HAP-1 (cell line): ENCODE measurements around the gene CLDN1.
"Not testable (repeated sequence)": the region's sequence is repeated elsewhere in the genome, so short reads cannot be mapped to it uniquely, and the experiment has no call there.

Experiments
- DNase-seq, 2 experiments: peaks; one replicate each; pipeline ENCODE4 v3.0.0-alpha.2; 2016 to 2020; ENCODE audit warnings: low spot score in 2 of 2
- H3K27me3 ChIP-seq: fragments of 250-450 bp; sonication (Bioruptor Pico); 2 replicates; pipeline ENCODE4 v1.5.1; 2020; ENCODE audit warnings: low read depth, mild to moderate bottlenecking, moderate library complexity
- H3K36me3 ChIP-seq: fragments of 250-450 bp; sonication (Bioruptor Pico); replicated peaks from 2 replicates; pipeline ENCODE4 v1.5.1; 2020; ENCODE audit warnings: mild to moderate bottlenecking
- H3K4me1 ChIP-seq: fragments of 250-450 bp; sonication (Bioruptor Pico); 2 replicates; pipeline ENCODE4 v1.5.1; 2020; ENCODE audit warnings: mild to moderate bottlenecking
- H3K4me3 ChIP-seq: fragments of 250-450 bp; sonication (Bioruptor Pico); 2 replicates; pipeline ENCODE4 v1.5.1; 2020; ENCODE audit warnings: mild to moderate bottlenecking, moderate library complexity
- H3K9me3 ChIP-seq: fragments of 250-450 bp; sonication (Bioruptor Pico); 2 replicates; pipeline ENCODE4 v1.5.1; 2020; ENCODE audit warnings: mild to moderate bottlenecking, moderate library complexity
- in situ Hi-C: fragments of 300-500 bp; cut with MboI; formaldehyde crosslinking; loops from 3 replicates; pipeline ENCODE4 v1.14.3; 2020; ENCODE audit warnings: low sequenced_read_pairs, inconsistent platforms, mixed read lengths

CLDN1 gene

GRCh38 chr3:190299969-190300368 is 22.3 kb downstream of the CLDN1 start:
- no peaks in the 10 kb centered on the region for H3K36me3 ChIP-seq
- no peaks in the 10 kb centered on the region for H3K4me1 ChIP-seq
- in situ Hi-C loops: no loop called here
- H3K9me3 ChIP-seq: no peaks in the 10 kb centered on the region
- H3K27me3 ChIP-seq: no peaks in the 10 kb centered on the region
- DNase-seq: no peak
- no peak overlapping the region for H3K4me3 ChIP-seq

DNA sequence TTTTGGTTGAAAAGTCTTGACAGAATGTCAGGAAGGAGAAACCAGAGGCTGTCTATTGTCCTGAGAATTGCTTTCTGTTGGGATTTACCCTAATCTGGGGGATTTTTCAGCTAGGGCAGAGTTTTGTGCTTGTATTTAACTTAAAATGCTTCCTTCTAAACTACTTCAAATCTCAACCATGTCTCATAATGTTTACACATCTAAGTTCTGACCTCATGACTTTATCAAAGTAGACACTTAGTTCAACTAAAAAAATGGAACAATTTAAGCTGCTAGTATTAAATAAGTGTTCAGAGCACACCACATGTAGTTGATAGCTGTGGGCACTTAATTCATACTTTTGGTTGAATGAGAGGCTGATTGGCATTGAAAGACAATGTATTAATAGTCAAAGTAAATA is 28.2 kb downstream of the CLDN1 start:
- H3K4me3 ChIP-seq: no peak overlapping the region
- no peaks in the 10 kb centered on the region for H3K36me3 ChIP-seq
- in situ Hi-C loops: no loop called here
- no peak for DNase-seq
- no peaks in the 10 kb centered on the region for H3K4me1 ChIP-seq
- no peaks in the 10 kb centered on the region for H3K27me3 ChIP-seq
- H3K9me3 ChIP-seq: no peaks in the 10 kb centered on the region

DNA sequence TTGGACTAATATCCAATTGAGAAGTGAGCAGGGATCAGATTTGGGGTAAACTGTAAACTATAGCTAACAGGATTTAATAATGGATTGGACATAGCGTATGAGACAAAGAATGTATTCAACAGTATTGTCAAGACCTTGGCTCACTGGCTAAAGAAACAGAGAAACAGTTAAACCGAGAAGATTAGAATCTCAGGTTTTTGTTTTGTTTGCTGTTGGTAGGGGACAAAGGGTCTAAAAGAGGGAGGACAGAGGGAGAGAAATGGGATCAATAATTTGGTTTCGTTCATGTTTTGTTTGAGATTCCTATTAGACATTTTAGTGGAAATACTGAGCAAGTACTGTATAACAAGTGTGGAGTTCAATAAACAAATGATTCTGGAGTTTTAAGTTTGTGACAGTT is 28.6 kb downstream of the CLDN1 start:
- in situ Hi-C loops: no loop called here
- Histone ChIP-seq H3K4me3 (no peak overlapping the region), H3K4me1 (no peaks in the 10 kb centered on the region), H3K9me3 (no peaks in the 10 kb centered on the region), H3K36me3 (no peaks in the 10 kb centered on the region), H3K27me3 (no peaks in the 10 kb centered on the region)
- DNase-seq: no peak

GRCh38 chr3:190291994-190292584 is 30.2 kb downstream of the CLDN1 start:
- H3K9me3 ChIP-seq: no peaks in the 10 kb centered on the region
- H3K4me3 ChIP-seq: no peak overlapping the region
- no peaks in the 10 kb centered on the region for H3K4me1 ChIP-seq
- H3K36me3 ChIP-seq: no peaks in the 10 kb centered on the region
- in situ Hi-C loops: no loop called here
- no peaks in the 10 kb centered on the region for H3K27me3 ChIP-seq
- DNase-seq: no peak

- in situ Hi-C loops: no loop called here
- Histone ChIP-seq H3K27me3 (no peaks in the 10 kb centered on the region), H3K4me1 (no peaks in the 10 kb centered on the region), H3K9me3 (no peaks in the 10 kb centered on the region), H3K36me3 (no peaks in the 10 kb centered on the region), H3K4me3 (no peak overlapping the region)
- no peak for DNase-seq
These were observed 32.3 kb downstream of the CLDN1 start for GRCh38 chr3:190289989-190290388.

GRCh38 chr3:190288836-190289235 is 33.4 kb downstream of the CLDN1 start:
- Histone ChIP-seq H3K27me3 (no peaks in the 10 kb centered on the region), H3K4me1 (no peaks in the 10 kb centered on the region), H3K9me3 (no peaks in the 10 kb centered on the region), H3K36me3 (no peaks in the 10 kb centered on the region), H3K4me3 (no peak overlapping the region)
- no peak for DNase-seq
- in situ Hi-C loops: no loop called here

- DNase-seq: no peak
- in situ Hi-C loops: no loop called here
- H3K4me3 ChIP-seq: no peak overlapping the region
These were observed 36.2 kb downstream of the CLDN1 start for GRCh38 chr3:190286014-190286413.

DNA sequence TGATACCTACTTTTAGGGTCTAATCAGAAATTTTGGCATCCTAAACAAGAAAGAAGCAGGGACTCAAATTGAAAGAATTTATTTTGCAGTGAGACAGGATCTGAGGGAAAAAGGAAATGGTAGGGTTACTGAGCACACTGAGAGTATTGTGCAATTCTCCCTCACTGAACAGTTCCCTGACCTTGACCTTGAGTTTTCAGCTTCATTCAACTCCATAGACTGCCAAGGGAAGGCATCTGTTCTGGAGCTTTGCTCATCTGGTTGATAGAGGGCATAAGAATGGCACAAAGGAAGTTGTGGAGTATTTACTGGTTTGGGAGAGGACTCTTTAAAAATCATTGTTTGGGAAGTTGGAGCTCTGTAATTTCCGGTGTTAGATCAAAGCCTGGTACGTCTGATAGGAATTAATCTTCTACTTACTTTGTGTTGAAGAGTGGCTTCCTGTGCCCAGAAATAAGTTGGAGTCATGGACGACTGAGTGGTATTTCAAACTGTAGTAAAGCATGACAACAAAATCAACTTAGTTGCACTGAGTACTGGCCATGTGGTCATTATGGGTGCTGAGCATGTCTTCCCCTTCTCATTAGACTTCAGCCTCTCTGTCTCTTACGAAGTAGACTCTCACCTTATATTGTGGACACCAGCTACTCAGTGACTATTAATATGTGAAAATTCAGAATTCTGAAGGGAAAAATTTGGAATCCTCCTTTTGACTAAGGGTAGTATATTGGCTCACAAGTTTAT is 40.8 kb downstream of the CLDN1 start:
- DNase-seq: no peak
- H3K9me3 ChIP-seq: no peaks in the 10 kb centered on the region
- in situ Hi-C loops: no loop called here
- no peaks in the 10 kb centered on the region for H3K4me1 ChIP-seq
- no peak overlapping the region for H3K4me3 ChIP-seq
- H3K27me3 ChIP-seq: no peaks in the 10 kb centered on the region
- no peaks in the 10 kb centered on the region for H3K36me3 ChIP-seq

More at GRCh38 chr3:190286014-190286413, 36.2 kb downstream of the CLDN1 start:
- Histone ChIP-seq H3K36me3 (no peaks in the 10 kb centered on the region), H3K9me3 (no peaks in the 10 kb centered on the region), H3K4me1 (no peaks in the 10 kb centered on the region), H3K27me3 (no peaks in the 10 kb centered on the region)

- DNase-seq: no peak
- H3K36me3 ChIP-seq: no peaks in the 10 kb centered on the region
- H3K4me3 ChIP-seq: no peak overlapping the region
- H3K4me1 ChIP-seq: no peaks in the 10 kb centered on the region
- in situ Hi-C loops: no loop called here
- no peaks in the 10 kb centered on the region for H3K9me3 ChIP-seq
- H3K27me3 ChIP-seq: no peaks in the 10 kb centered on the region
These were observed 42.6 kb downstream of the CLDN1 start for GRCh38 chr3:190279690-190280089.

DNA sequence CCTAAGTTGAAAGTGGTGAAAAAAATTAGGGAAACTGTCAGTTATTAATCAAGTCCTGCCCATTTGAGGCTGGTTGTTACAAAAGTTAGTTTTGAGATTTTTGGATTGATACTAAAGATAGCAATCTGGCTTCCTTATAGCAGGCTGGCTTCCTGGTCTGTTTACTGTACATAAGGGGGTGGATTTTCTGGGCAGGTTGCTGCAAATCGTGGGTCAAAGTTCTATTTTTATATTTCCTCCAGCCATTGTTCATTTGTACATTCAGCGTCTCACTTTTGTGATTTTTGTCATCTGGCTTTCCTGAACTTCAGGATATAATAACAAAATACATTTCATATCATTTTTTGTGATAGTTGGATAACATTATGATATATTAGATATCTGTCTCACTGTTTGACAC is 49.5 kb downstream of the CLDN1 start:
- in situ Hi-C loops: no loop called here
- no peak for DNase-seq
- Histone ChIP-seq H3K9me3 (no peaks in the 10 kb centered on the region), H3K4me1 (no peaks in the 10 kb centered on the region), H3K4me3 (no peak overlapping the region), H3K27me3 (no peaks in the 10 kb centered on the region), H3K36me3 (no peaks in the 10 kb centered on the region)

DNA sequence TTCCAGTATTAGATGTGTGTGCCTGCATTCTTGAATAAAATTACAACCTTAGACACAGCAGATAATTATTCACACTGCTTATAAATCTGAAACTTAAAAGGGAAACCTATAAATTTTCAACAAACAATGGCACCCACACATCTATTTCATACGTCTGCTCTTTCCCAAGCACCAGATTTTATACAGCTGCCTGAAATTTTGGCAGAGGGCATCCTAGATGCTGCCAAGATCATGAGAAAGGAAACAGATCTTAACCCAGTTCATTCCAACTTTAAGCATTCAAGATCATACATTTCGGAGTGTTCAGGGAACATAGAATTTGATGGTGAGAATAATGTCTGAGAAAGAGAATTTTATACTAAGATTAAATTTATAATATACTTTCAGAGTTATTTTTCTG is 53.1 kb downstream of the CLDN1 start:
- H3K9me3 ChIP-seq: no peaks in the 10 kb centered on the region
- H3K36me3 ChIP-seq: no peaks in the 10 kb centered on the region
- no peaks in the 10 kb centered on the region for H3K4me1 ChIP-seq
- H3K27me3 ChIP-seq: no peaks in the 10 kb centered on the region
- in situ Hi-C loops: no loop called here
- no peak for DNase-seq
- H3K4me3 ChIP-seq: no peak overlapping the region

GRCh38 chr3:190267464-190267863 is 54.8 kb downstream of the CLDN1 start:
- H3K4me1 ChIP-seq, H3K36me3 ChIP-seq, H3K4me3 ChIP-seq, H3K9me3 ChIP-seq, H3K27me3 ChIP-seq, DNase-seq, in situ Hi-C loops: not testable (repeated sequence)

DNA sequence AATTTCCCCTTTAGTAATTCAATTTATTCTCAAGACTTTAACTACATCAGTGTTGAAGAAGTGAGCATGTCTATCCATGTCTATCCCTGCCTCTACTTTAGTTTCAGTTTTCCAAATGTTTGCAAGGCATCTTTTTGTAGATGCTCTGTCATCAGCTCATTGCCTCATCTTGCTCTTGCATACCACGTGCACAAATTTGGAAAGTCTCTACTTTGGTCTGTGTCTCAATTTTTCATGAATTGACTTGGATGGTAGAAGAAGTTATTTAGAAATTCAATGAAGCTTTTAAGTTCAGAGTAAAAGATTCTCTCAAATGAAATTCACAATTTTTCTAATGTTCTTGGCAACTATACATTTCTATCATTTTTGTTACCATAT is 55.3 kb downstream of the CLDN1 start:
- Histone ChIP-seq H3K36me3 (no peaks in the 10 kb centered on the region), H3K27me3 (no peaks in the 10 kb centered on the region), H3K9me3 (no peaks in the 10 kb centered on the region), H3K4me1 (no peaks in the 10 kb centered on the region), H3K4me3 (no peak overlapping the region)
- DNase-seq: no peak
- in situ Hi-C loops: no loop called here

DNA sequence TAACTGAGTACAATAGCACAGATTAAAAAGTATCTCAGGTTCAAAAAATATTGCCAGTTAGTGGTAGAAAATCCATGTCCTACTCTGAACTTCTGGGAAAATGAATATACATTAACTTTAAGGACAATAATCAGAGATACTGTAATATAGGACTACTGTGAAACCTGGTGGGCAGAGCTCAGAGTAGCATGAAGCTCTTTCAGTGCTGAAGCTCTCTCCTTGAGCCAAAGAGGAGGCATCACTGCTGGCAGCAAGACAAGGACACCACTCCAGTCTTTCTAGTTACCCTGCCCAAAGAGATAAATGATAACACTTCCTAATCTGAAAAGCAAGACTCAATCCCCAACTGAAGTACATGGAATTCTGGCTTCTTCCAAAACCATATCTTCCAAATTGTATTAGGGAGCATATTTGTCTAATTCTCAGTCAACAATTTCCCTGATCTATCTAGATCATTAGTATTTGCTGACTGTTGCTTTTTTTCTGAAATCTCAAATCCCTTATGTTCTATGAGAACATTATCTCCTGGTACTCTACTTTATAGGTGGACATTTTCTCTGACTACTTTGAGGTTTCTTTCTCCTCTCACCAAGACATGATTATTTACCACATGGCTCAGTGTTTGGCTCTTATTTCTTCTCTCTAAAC is 55.9 kb downstream of the CLDN1 start:
- Histone ChIP-seq H3K4me1 (no peaks in the 10 kb centered on the region), H3K27me3 (no peaks in the 10 kb centered on the region), H3K9me3 (no peaks in the 10 kb centered on the region), H3K36me3 (no peaks in the 10 kb centered on the region), H3K4me3 (no peak overlapping the region)
- in situ Hi-C loops: no loop called here
- DNase-seq: no peak
